Natural killer cell (primary cell): ENCODE measurements around the gene CILP. TPM values are rescaled to one million over a fixed set of nuclear protein-coding genes. Genes with fewer than 3 reads are reported as not detected.

Experiments used
- ATAC-seq, 3 donors: fragments of 150-1000 bp in 2 of 3; fragments of 200-7000 bp in 1 of 3; cut with Tn5 transposase; 1 replicate in 1 of 3; 2 replicates in 2 of 3; pipeline ENCODE4 v1.10.0; 2021; ENCODE audit warnings: mild to moderate bottlenecking in 2 of 3, moderate library complexity in 2 of 3
- DNase-seq, 2 donors: peaks; one replicate each; pipeline versions ENCODE4 v3.0.0 to v3.0.0-alpha.2; 2013 to 2021; ENCODE audit warnings: mixed read lengths in 1 of 2
- H3K27ac ChIP-seq: one replicate; pipeline ENCODE4 v1.5.1; 2013; ENCODE audit warnings: mild to moderate bottlenecking, low read length
- H3K27me3 ChIP-seq: one replicate; pipeline ENCODE4 v1.6.1; 2013; ENCODE audit warnings: low read length; ENCODE audit not compliant: control insufficient read depth, insufficient read depth
- H3K36me3 ChIP-seq: one replicate; pipeline ENCODE4 v1.6.1; 2013; ENCODE audit warnings: low read length; ENCODE audit not compliant: control insufficient read depth, insufficient read depth
- H3K4me1 ChIP-seq: one replicate; pipeline ENCODE4 v1.6.1; 2013; ENCODE audit warnings: low read length; ENCODE audit not compliant: control insufficient read depth, insufficient read depth
- H3K4me3 ChIP-seq: one replicate; pipeline ENCODE4 v1.5.1; 2013; ENCODE audit warnings: low read length
- H3K9me3 ChIP-seq: one replicate; pipeline ENCODE4 v1.6.1; 2013; ENCODE audit warnings: low read length; ENCODE audit not compliant: control insufficient read depth, insufficient read depth
- H3K27ac Mint-ChIP-seq, 2 donors: one replicate each; pipeline ENCODE4 v1.8.0; 2022; ENCODE audit warnings: mild to moderate bottlenecking in 2 of 2, mixed read lengths in 2 of 2, moderate library complexity in 1 of 2
- H3K27me3 Mint-ChIP-seq, 2 donors: one replicate each; pipeline ENCODE4 v1.8.0; 2022; ENCODE audit warnings: low read depth in 2 of 2, mixed read lengths in 2 of 2
- H3K36me3 Mint-ChIP-seq: one replicate; pipeline ENCODE4 v1.8.0; 2022; ENCODE audit warnings: mixed read lengths
- H3K4me1 Mint-ChIP-seq, 2 donors: one replicate each; pipeline ENCODE4 v1.8.0; 2022; ENCODE audit warnings: mixed read lengths in 2 of 2
- H3K4me3 Mint-ChIP-seq: one replicate; pipeline ENCODE4 v1.8.0; 2022; ENCODE audit warnings: mild to moderate bottlenecking, moderate library complexity, mixed read lengths
- H3K9me3 Mint-ChIP-seq, 2 donors: one replicate each; pipeline ENCODE4 v1.8.0; 2022; ENCODE audit warnings: mixed read lengths in 2 of 2
- CTCF ChIP-seq: fragments of 200-600 bp; IDR thresholded peaks from one replicate; pipeline ENCODE4 v1.8.0; 2022; ENCODE audit warnings: antibody characterized with exemption
- WGBS: methylation state at CpG from one replicate; pipeline ENCODE4 v1.1.7; 2013; ENCODE audit warnings: missing lambda C conversion rate; ENCODE audit not compliant: insufficient coverage; 5-methylcytosine and 5-hydroxymethylcytosine counted together
- intact Hi-C: fragments of 100-400 bp; cut with micrococcal nuclease; formaldehyde crosslinking; loops from one replicate; pipeline ENCODE4 v1.14.2; 2022
- total RNA-seq, 4 donors: library from RNA; stranded (reverse); fragments of 120-200 nt in 1 of 4; gene quantifications; one replicate each; pipeline versions ENCODE4 v1.2.3 to v1.2.4, GENCODE V29; 2013 to 2022

The CILP gene
- total RNA-seq, 3 donors from 2014 or later (not counting 1 experiment from before 2014, with no cell fraction given) = 0.24 to 0.61 (median 0.35) TPM

GRCh38 chr15:65209701-65210643, 1.3 kb downstream of the CILP start:
- H3K27ac Mint-ChIP-seq = no peak overlapping the region
- ATAC-seq = no peak
- WGBS = 90% methylated on average over 17 of the region's 17 CpGs

GRCh38 chr15:65208647-65209046, 2.6 kb downstream of the CILP start:
- WGBS = 100% methylated on average over 2 of the region's 2 CpGs
- no peaks in the 10 kb centered on the region for H3K9me3 Mint-ChIP-seq
- DNase-seq = no peak
- intact Hi-C loops = no loop called here
- H3K9me3 ChIP-seq = no peaks in the 10 kb centered on the region
- no peak overlapping the region for H3K4me3 Mint-ChIP-seq
- TF ChIP-seq CTCF = no peak
- H3K36me3 ChIP-seq = no peaks in the 10 kb centered on the region
- H3K4me1 ChIP-seq = no peaks in the 10 kb centered on the region
- no peak overlapping the region for H3K4me3 ChIP-seq
- no peak overlapping the region for H3K27ac ChIP-seq
- ATAC-seq = no peak
- no peak overlapping the region for H3K27ac Mint-ChIP-seq
- H3K4me1 Mint-ChIP-seq = no peaks in the 10 kb centered on the region
- no peaks in the 10 kb centered on the region for H3K36me3 Mint-ChIP-seq
- no peaks in the 10 kb centered on the region for H3K27me3 ChIP-seq
- no peaks in the 10 kb centered on the region for H3K27me3 Mint-ChIP-seq

More at GRCh38 chr15:65209701-65210643, 1.3 kb downstream of the CILP start:
- H3K4me1 ChIP-seq = no peaks in the 10 kb centered on the region
- no peaks in the 10 kb centered on the region for H3K36me3 ChIP-seq
- H3K27me3 Mint-ChIP-seq = no peaks in the 10 kb centered on the region
- intact Hi-C loops = no loop called here
- H3K4me1 Mint-ChIP-seq = no peaks in the 10 kb centered on the region
- H3K36me3 Mint-ChIP-seq = no peaks in the 10 kb centered on the region
- H3K27me3 ChIP-seq = no peaks in the 10 kb centered on the region
- H3K27ac ChIP-seq = no peak overlapping the region
- H3K9me3 Mint-ChIP-seq = no peaks in the 10 kb centered on the region
- H3K9me3 ChIP-seq = no peaks in the 10 kb centered on the region
- no peak for TF ChIP-seq CTCF
- H3K4me3 Mint-ChIP-seq = no peak overlapping the region
- no peak overlapping the region for H3K4me3 ChIP-seq
- DNase-seq = no peak

- Histone ChIP-seq H3K36me3 (no peaks in the 10 kb centered on the region), H3K4me1 (no peaks in the 10 kb centered on the region)
- 84% methylated on average over 6 of the region's 6 CpGs for WGBS
Observed at GRCh38 chr15:65207280-65207840, 3.9 kb downstream of the CILP start.

More at GRCh38 chr15:65207280-65207840, 3.9 kb downstream of the CILP start:
- intact Hi-C loops = no loop called here
- no peak for ATAC-seq
- no peak for TF ChIP-seq CTCF
- Mint-ChIP-seq H3K9me3 (no peaks in the 10 kb centered on the region), H3K27me3 (no peaks in the 10 kb centered on the region), H3K27ac (no peak overlapping the region), H3K4me1 (no peaks in the 10 kb centered on the region), H3K4me3 (no peak overlapping the region), H3K36me3 (no peaks in the 10 kb centered on the region)
- Histone ChIP-seq H3K9me3 (no peaks in the 10 kb centered on the region), H3K27ac (no peak overlapping the region), H3K4me3 (no peak overlapping the region), H3K27me3 (no peaks in the 10 kb centered on the region)
- DNase-seq = no peak
